DOHH2 (cell line): Measurements from ENCODE around the gene CNEP1R1.

Experiments used
- EZH2phosphoT487 ChIP-seq: fragments of 200-600 bp; sonication (generic); IDR thresholded peaks from 2 replicates; pipeline ENCODE4 v1.6.1; 2017; ENCODE audit warnings: borderline replicate concordance, mild to moderate bottlenecking, antibody characterized with exemption, low read length, moderate library complexity, mixed read lengths
- TF ChIP-seq, protein P1 (sequence below): fragments of 200-600 bp; sonication (generic); IDR thresholded peaks from one replicate; pipeline ENCODE4 v1.5.1; 2014; ENCODE audit warnings: antibody characterized with exemption, mild to moderate bottlenecking, low read depth, low read length; ENCODE audit not compliant: poor library complexity, severe bottlenecking

GRCh38 chr16:50040710-50041109 lies 15.7 kb downstream of the CNEP1R1 start:
- TF ChIP-seq, protein P1, sequence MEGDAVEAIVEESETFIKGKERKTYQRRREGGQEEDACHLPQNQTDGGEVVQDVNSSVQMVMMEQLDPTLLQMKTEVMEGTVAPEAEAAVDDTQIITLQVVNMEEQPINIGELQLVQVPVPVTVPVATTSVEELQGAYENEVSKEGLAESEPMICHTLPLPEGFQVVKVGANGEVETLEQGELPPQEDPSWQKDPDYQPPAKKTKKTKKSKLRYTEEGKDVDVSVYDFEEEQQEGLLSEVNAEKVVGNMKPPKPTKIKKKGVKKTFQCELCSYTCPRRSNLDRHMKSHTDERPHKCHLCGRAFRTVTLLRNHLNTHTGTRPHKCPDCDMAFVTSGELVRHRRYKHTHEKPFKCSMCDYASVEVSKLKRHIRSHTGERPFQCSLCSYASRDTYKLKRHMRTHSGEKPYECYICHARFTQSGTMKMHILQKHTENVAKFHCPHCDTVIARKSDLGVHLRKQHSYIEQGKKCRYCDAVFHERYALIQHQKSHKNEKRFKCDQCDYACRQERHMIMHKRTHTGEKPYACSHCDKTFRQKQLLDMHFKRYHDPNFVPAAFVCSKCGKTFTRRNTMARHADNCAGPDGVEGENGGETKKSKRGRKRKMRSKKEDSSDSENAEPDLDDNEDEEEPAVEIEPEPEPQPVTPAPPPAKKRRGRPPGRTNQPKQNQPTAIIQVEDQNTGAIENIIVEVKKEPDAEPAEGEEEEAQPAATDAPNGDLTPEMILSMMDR, result no peak
- no peak for TF ChIP-seq EZH2phosphoT487
